Measurements from ENCODE around the gene SLC10A1.

The SLC10A1 gene

GRCh38 chr14:69808919-69809808, 12.1 kb upstream of the SLC10A1 start:
- DNase-seq (ENCODE audit: extremely low read depth, insufficient read length), result no peak
- no peaks in the 10 kb centered on the region for H3K36me3 ChIP-seq (ENCODE audit: control insufficient read depth, insufficient read depth, low read length)
- H3K4me3 ChIP-seq (replicated peaks; ENCODE audit: low read depth, low read length), result no peak overlapping the region
- TF ChIP-seq CTCF (IDR thresholded peaks at IDR 0.05; ENCODE audit: insufficient read depth, low read length, poor library complexity, severe bottlenecking), result no peak
- H3K27me3 ChIP-seq (replicated peaks; ENCODE audit: control insufficient read depth, insufficient read depth, low read length), result no peaks in the 10 kb centered on the region

GRCh38 chr14:69807192-69807591, 10.2 kb upstream of the SLC10A1 start:
- Histone ChIP-seq H3K4me3 (replicated peaks; ENCODE audit: low read depth, low read length) (no peak overlapping the region), H3K36me3 (ENCODE audit: control insufficient read depth, insufficient read depth, low read length) (no peaks in the 10 kb centered on the region), H3K27me3 (replicated peaks; ENCODE audit: control insufficient read depth, insufficient read depth, low read length) (no peaks in the 10 kb centered on the region)
- DNase-seq (ENCODE audit: extremely low read depth, insufficient read length), result no peak
- no peak for TF ChIP-seq CTCF (IDR thresholded peaks at IDR 0.05; ENCODE audit: insufficient read depth, low read length, poor library complexity, severe bottlenecking)

- Histone ChIP-seq H3K36me3 (ENCODE audit: control insufficient read depth, insufficient read depth, low read length) (no peaks in the 10 kb centered on the region), H3K4me3 (replicated peaks; ENCODE audit: low read depth, low read length) (no peak overlapping the region), H3K27me3 (replicated peaks; ENCODE audit: control insufficient read depth, insufficient read depth, low read length) (no peaks in the 10 kb centered on the region)
- no peak for DNase-seq (ENCODE audit: extremely low read depth, insufficient read length)
- no peak for TF ChIP-seq CTCF (IDR thresholded peaks at IDR 0.05; ENCODE audit: insufficient read depth, low read length, poor library complexity, severe bottlenecking)
Measured at GRCh38 chr14:69804902-69805301, 7.9 kb upstream of the SLC10A1 start.

- Histone ChIP-seq H3K4me3 (replicated peaks; ENCODE audit: low read depth, low read length) (no peak overlapping the region), H3K36me3 (ENCODE audit: control insufficient read depth, insufficient read depth, low read length) (no peaks in the 10 kb centered on the region), H3K27me3 (replicated peaks; ENCODE audit: control insufficient read depth, insufficient read depth, low read length) (no peaks in the 10 kb centered on the region)
- DNase-seq (ENCODE audit: extremely low read depth, insufficient read length), result no peak
- TF ChIP-seq CTCF (IDR thresholded peaks at IDR 0.05; ENCODE audit: insufficient read depth, low read length, poor library complexity, severe bottlenecking), result no peak
Measured at GRCh38 chr14:69803753-69804152, 6.7 kb upstream of the SLC10A1 start.

GRCh38 chr14:69798339-69798735, 1.3 kb upstream of the SLC10A1 start:
- TF ChIP-seq CTCF (IDR thresholded peaks at IDR 0.05; ENCODE audit: insufficient read depth, low read length, poor library complexity, severe bottlenecking), result no peak
- no peaks in the 10 kb centered on the region for H3K27me3 ChIP-seq (replicated peaks; ENCODE audit: control insufficient read depth, insufficient read depth, low read length)
- no peak overlapping the region for H3K4me3 ChIP-seq (replicated peaks; ENCODE audit: low read depth, low read length)
- no peak for DNase-seq (ENCODE audit: extremely low read depth, insufficient read length)
- no peaks in the 10 kb centered on the region; the same call in 1 of the 2 replicates for H3K36me3 ChIP-seq (ENCODE audit: control insufficient read depth, insufficient read depth, low read length)
